Neutrophil (primary cell): ENCODE measurements around the gene WDR73.

Experiments used
- H3K27ac ChIP-seq: fragments of 200-600 bp; sonication (generic); 2 replicates; pipeline ENCODE4 v1.5.1; 2016; ENCODE audit warnings: mild to moderate bottlenecking, moderate library complexity
- H3K27me3 ChIP-seq: fragments of 200-600 bp; sonication (generic); 2 replicates; pipeline ENCODE4 v1.6.0; 2016; ENCODE audit warnings: mild to moderate bottlenecking
- H3K36me3 ChIP-seq: fragments of 200-600 bp; sonication (generic); 2 replicates; pipeline ENCODE4 v1.5.1; 2017
- H3K4me1 ChIP-seq, 2 experiments: fragments of 200-600 bp in 1 of 2; sonication (generic) in 1 of 2; 1 replicate in 1 of 2; 2 replicates in 1 of 2; pipeline versions ENCODE4 v1.5.1 to v1.6.1; 2013 to 2016; ENCODE audit warnings: low read depth in 1 of 2, low read length in 1 of 2, mild to moderate bottlenecking in 1 of 2, moderate library complexity in 1 of 2; ENCODE audit not compliant: control insufficient read depth in 1 of 2, insufficient read depth in 1 of 2
- H3K4me3 ChIP-seq, 2 experiments: fragments of 200-600 bp in 1 of 2; sonication (generic) in 1 of 2; 1 replicate in 1 of 2; 2 replicates in 1 of 2; pipeline ENCODE4 v1.5.1; 2013 to 2016; ENCODE audit warnings: low read depth in 1 of 2, low read length in 1 of 2, mild to moderate bottlenecking in 1 of 2, moderate library complexity in 1 of 2
- H3K9me3 ChIP-seq: fragments of 200-600 bp; sonication (generic); 2 replicates; pipeline ENCODE4 v1.5.1; 2016
- CTCF ChIP-seq: fragments of 200-600 bp; sonication (generic); IDR thresholded peaks from 2 replicates; pipeline ENCODE4 v1.5.1; 2016; ENCODE audit warnings: antibody characterized with exemption

WDR73 gene

GRCh38 chr15:84653910-84654688 lies at the start of gene WDR73:
Gene WDR73, minus strand, starts transcription at chr15:84654283. Its CDS starts 9 bp downstream, at chr15:84654274.
- Histone ChIP-seq H3K27ac (peak within 1 kb of the TSS; percentile 88), H3K36me3 (peaks cover 19% of the 10 kb centered on the region), H3K4me3 (peak within 1 kb of the TSS; percentile 91 to 98), H3K4me1 (peaks cover 31 to 36% of the 10 kb centered on the region in 2 experiments), H3K27me3 (peaks cover 14% of the 10 kb centered on the region), H3K9me3 (no peaks in the 10 kb centered on the region)
- no peak for TF ChIP-seq CTCF

- Histone ChIP-seq H3K36me3 (no peaks in the 10 kb centered on the region), H3K27me3 (no peaks in the 10 kb centered on the region), H3K27ac (peak overlapping the region; percentile 61), H3K4me1 (peaks cover 0 to 13% of the 10 kb centered on the region in 2 experiments), H3K4me3 (no peak overlapping the region), H3K9me3 (no peaks in the 10 kb centered on the region)
- TF ChIP-seq CTCF = no peak
Observed at GRCh38 chr15:84703808-84704207, 49.7 kb upstream of the WDR73 start.

GRCh38 chr15:84702961-84703482 lies 48.9 kb upstream of the WDR73 start:
- no peak for TF ChIP-seq CTCF
- Histone ChIP-seq H3K9me3 (no peaks in the 10 kb centered on the region), H3K27me3 (no peaks in the 10 kb centered on the region), H3K27ac (peak overlapping the region; percentile 61), H3K4me1 (peaks cover 0 to 16% of the 10 kb centered on the region in 2 experiments), H3K4me3 (no peak overlapping the region), H3K36me3 (no peaks in the 10 kb centered on the region)

GRCh38 chr15:84699538-84700191 lies 45.6 kb upstream of the WDR73 start:
- peak overlapping the region; percentile 35 for H3K27ac ChIP-seq
- H3K9me3 ChIP-seq = no peaks in the 10 kb centered on the region
- no peaks in the 10 kb centered on the region for H3K36me3 ChIP-seq
- TF ChIP-seq CTCF = no peak
- H3K4me1 ChIP-seq = peaks cover 8 to 26% of the 10 kb centered on the region in 2 experiments
- H3K4me3 ChIP-seq = no peak overlapping the region
- H3K27me3 ChIP-seq = no peaks in the 10 kb centered on the region

- no peak overlapping the region for H3K4me3 ChIP-seq
- no peaks in the 10 kb centered on the region for H3K27me3 ChIP-seq
- no peak for TF ChIP-seq CTCF
- peaks cover 8 to 13% of the 10 kb centered on the region in 2 experiments for H3K4me1 ChIP-seq
- no peaks in the 10 kb centered on the region for H3K36me3 ChIP-seq
- H3K27ac ChIP-seq = peak overlapping the region; percentile 66
- no peaks in the 10 kb centered on the region for H3K9me3 ChIP-seq
Observed at GRCh38 chr15:84697236-84697990, 43.3 kb upstream of the WDR73 start.
